Raji (cell line): Measurements from ENCODE around the gene NUDT21.

ENCODE experiments used
- POLR2A ChIP-seq: IDR thresholded peaks from 2 replicates; pipeline ENCODE4 v1.6.1; 2011; ENCODE audit warnings: low read depth, low read length, control low read depth; ENCODE audit not compliant: insufficient read depth

The NUDT21 gene

DNA sequence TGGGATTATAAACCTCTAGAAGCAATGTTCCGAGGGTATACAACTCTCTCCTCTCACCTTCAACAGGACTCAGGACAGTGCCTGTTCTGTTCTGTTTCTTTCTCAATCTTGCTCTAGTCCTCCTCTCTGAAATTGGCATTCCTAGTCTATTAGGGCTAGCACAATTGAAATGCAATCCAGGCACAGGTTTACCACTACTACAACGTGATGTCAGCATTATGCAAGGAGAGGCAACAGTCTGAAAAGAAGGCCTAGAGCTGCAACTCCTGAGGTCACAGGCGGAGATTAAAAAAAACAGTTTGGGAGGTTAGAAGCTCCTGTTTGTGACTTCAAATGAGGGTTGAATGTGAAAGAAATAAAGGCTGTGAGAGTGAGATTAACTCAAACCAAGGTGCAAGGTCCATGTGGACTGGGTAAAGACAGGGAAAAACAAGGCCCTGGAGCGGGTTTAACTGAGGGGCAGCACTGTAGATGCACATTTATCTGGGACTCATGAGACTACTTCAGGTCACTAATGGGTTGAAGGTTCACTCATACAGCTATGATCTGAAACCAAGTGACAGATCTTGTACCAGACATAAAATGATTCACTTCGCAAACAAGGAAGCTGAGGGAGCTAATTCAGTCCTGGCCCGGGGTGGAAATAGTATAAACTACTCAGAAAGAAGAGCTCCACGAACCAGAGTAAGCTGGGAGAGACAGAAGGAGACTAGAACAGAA is 42.6 kb downstream of the NUDT21 start:
- TF ChIP-seq POLR2A, result no peak

DNA sequence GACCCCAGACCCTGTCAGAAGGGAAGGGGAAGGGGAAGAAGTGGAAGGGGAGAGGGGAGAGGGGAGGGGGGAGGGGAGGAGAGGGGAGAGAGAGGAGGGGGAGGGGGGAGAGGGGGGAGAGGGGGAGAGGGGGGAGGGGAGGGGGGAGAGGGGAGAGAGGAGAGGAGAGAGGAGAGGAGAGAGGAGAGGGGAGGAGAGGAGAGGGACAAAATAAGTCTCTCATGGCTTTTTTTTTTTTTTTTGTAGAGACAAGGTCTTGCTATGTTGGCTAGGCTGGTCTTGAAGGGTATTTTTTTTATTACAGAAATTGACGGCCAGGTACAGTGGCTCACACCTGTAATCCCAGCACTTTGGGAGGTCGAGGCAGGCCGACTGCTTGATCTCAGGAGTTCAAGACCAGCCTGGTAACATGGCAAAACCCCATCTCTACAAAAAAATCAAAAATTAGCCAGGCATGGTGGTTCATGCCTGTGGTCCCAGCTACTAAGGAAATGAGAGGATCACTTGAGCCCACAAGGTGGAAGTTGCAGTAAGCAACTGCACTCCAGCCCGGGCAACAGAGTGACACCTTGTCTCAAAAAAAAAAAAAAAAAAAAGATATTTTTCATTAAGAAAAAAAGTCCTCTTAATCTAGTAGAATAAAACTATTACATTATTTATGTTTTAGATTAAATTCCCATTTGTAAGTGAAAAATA is 45.0 kb downstream of the NUDT21 start:
- TF ChIP-seq POLR2A, result no peak

DNA sequence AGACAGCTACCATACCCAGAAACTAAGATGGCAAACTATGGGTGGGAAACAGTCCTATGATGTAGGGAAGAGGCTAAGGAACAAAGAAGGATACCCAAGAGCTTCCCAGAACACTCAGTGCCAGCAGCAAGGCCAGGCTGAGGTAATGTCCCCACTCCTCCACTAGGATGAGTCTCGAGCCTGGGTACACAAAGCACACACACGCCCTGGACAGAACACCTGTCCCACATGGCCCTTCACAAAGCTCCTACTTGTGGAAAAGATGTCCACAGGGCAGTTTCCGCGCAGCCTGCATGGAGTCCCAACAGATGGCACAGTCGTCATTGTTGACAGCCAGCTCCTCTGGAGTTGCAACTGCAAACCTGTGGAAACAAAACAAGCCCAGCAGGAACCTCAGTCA is 49.6 kb downstream of the NUDT21 start:
- no peak for TF ChIP-seq POLR2A

DNA sequence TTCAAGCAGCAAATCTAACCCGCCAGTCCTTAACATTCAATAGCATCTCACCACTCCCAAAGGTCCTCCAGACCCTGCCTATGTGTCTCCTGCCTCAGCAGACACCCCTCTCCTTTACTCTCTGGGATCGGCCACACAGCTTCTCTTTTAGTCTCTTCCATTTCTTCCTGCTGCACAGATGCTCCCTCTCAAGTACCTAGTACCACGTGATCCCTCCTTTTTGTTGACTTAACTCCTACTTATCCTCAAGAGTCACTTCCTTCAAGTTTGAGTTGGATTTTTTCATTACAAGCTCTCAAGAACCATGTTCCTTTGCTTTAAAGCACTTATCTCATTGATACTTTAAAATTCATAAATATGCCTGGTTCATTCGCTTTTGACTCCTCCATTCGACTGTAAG is 50.7 kb downstream of the NUDT21 start:
- no peak for TF ChIP-seq POLR2A

DNA sequence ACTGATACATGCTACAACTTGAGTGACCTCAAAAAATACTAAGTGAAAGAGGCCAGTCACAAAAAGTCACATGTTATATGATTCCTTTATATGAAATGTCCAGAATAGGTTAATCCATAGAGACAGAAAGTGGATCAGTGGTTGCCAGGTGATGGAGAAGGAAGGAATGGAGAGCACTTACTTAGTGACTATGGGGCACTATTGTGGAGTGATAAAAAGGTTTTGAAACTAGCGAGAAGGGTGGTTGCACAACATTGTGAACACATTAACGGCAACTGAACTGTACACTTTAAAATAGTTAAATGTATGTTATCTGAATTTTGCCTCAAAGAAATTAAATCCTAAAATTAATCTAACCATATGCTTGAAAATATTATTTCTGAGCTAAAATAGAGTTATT is 51.6 kb downstream of the NUDT21 start:
- no peak for TF ChIP-seq POLR2A

DNA sequence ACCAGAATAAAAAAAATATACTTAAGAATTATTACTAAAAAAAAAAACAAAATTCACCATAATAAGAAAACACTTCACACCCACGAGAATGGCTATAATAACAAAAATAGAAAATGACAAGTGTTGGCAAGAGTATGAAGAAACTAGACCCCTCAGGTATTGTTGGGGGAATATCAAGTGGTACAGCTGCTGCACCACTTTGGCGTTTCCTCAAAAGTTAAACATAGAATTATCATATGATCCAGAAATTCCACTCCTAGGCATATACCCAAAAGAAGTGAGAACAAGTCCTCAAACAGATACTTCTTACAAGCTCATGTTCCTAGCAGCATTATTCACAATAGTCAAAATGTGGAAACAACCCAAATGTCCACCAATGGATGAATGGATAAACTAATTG is 52.1 kb downstream of the NUDT21 start:
- no peak for TF ChIP-seq POLR2A

DNA sequence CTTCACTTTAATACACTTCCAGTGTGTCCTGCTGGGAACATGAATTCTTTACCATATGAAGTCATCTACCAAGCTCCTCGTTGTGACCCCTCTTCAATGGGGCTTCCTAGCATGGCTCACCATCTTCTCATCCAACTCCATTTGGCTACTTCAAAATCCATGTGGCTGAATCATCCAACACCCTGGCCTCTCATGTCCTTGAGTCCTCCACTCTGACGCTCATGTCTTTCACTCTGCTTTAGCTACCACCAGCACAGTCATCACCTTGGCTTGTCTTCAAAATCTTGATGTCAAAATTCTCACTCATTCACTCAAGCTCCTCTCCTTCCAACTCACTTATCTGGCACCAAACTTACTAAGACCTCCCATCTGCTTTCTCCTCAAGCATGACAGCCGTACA is 61.6 kb downstream of the NUDT21 start:
- TF ChIP-seq POLR2A, result no peak

DNA sequence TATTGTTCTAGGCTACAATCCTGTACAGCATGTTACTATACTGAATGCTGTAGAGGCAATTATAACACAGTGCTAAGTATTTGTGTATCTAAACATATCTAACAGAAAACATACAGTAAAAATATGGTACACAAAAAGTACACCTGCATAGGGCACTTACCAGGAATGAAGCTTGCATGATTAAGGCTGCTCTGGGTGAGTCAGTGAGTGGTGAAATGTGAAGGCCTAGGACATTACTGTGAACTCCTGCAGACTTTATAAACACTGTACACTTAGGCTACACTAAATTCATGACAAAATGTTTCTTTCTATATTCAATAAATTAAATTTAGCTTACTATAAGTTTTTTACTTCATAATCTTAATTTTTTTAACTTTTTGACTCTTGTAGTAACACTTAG is 62.9 kb downstream of the NUDT21 start:
- TF ChIP-seq POLR2A, result no peak

DNA sequence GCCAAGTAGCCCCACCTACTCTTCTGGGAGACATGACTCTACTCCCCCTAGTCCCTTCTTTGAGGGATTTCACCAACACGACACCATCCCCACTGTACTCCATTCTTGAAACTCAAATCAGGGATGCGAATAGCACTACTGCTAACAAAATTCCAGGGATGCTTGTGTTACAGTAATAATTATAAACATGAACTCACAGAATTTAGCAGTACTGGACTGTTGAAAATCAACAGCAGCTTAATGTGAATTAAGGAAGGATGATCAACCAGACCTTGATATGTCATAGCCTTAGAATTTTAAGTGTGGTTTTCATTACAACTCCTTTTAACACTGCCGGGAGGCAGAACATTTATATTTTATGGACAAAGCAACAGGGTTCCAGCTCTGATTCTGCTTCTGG is 63.7 kb downstream of the NUDT21 start:
- no peak for TF ChIP-seq POLR2A

DNA sequence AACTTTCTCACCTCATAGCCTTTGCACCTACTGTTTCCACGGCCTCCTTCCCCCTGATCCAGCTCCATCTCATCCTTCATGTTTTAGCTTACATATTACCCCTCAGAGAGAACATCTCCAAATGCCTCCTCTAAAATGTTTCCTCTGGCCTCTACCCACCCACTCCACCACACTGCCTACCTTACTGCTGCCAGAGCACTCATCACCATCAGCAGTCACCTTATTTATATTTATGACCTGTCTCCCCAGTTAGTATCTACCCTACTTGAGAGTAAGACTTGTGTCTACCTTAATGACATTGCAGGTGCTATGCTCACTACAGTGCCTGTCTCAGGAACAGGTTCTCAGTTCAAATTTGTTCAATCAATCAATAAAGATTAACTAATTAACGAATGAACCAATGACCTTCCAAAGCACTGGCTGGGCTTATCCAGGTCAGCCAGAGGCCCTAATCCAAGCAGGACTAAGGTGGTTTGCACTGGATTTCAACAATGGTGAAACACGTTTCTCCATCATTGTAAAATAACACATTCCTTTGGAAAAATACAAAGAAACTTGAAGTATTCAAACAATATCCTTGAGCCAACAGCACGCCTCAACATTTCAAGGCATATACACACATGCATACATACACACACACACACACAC is 66.9 kb downstream of the NUDT21 start:
- no peak for TF ChIP-seq POLR2A

DNA sequence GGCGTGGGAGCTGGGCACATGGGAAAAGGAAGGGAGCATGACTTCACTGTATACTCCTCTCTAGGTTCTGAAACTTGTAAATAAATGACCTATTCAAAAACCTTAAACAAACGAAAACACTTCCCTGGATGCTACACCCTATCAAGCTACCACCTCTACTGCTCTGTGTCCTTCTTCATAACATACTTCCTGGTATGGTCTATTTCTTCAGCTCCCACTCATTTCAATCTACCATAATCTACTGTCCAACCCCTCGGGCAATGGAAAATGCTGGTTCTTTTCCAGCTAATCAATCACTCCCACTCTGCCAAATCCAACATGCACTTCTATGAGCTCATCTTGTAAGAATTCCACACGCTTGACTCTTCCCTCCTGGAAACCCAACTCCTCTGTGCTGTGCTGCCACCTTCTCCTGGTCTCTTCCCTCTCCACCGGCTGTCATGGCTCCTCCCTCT is 68.2 kb downstream of the NUDT21 start:
- no peak for TF ChIP-seq POLR2A

DNA sequence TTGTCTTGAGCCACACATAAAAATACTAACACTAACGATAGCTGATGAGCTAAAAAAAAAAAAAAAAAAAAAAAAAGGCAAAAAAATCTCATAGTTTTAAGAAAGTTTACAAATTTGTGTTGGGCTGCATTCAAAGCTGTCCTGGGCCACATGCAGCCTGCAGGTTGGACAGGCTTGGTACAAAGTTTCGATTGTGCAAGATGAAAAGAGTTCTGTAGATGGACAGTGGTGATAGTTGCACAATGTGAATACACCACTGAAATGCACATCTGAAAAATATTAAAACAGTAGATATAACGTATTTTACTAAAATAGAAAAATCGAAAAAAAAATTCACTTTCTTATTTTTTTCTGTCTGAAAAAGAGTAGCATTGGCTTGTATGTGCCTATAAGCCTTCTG is 68.7 kb downstream of the NUDT21 start:
- no peak for TF ChIP-seq POLR2A
